RWPE1 (cell line): ENCODE measurements around the gene SLC1A2.

Source experiments
- CTCF ChIA-PET: fragments of 350-600 bp; sonication (Branson Sonifier 250); formaldehyde crosslinking; extraction: SDS; loops from one replicate; lab custom pipeline; 2021; lab: Yijun Ruan, JAX
- POLR2A ChIA-PET: fragments of 400-600 bp; formaldehyde crosslinking; extraction: SDS; loops from one replicate; lab custom pipeline; 2020; ENCODE audit warnings: antibody characterized with exemption; ENCODE audit not compliant: low non-redundant PET; lab: Yijun Ruan, JAX
- DNase-seq: peaks from one replicate; pipeline ENCODE4 v3.0.0; 2012; ENCODE audit warnings: low spot score
- H3K27ac ChIP-seq: fragments of 450-650 bp; 2 replicates; pipeline ENCODE4 v1.5.1; 2017
- CTCF ChIP-seq: fragments of 450-650 bp; conservative IDR thresholded peaks from 2 replicates; pipeline ENCODE4 v1.5.1; 2017; ENCODE audit warnings: low read depth, mild to moderate bottlenecking

SLC1A2 gene

GRCh38 chr11:35318977-35319925 lies 100.1 kb downstream of the SLC1A2 start:
- TF ChIP-seq CTCF, result no peak
- ChIA-PET CTCF (interaction anchor here (0.6 kb wide), 1 partner anchor 73 kb away, joined by 3 read pairs; no protein-coding TSS in a partner anchor), POLR2A (no interaction called here)
- no peak for DNase-seq
- no peak overlapping the region for H3K27ac ChIP-seq

GRCh38 chr11:35318309-35318708 lies 101.0 kb downstream of the SLC1A2 start:
- H3K27ac ChIP-seq, result no peak overlapping the region
- ChIA-PET CTCF (no interaction called here), POLR2A (no interaction called here)
- DNase-seq, result no peak
- no peak for TF ChIP-seq CTCF

GRCh38 chr11:35317253-35317652 lies 102.1 kb downstream of the SLC1A2 start:
- CTCF ChIA-PET, result interaction anchor here (1.3 kb wide), 1 partner anchor 13 kb away, joined by 5 read pairs; no protein-coding TSS in a partner anchor
- no peak for DNase-seq
- H3K27ac ChIP-seq, result no peak overlapping the region
- POLR2A ChIA-PET, result no interaction called here
- TF ChIP-seq CTCF, result no peak

GRCh38 chr11:35316161-35316560 lies 103.2 kb downstream of the SLC1A2 start:
- ChIA-PET POLR2A (no interaction called here), CTCF (interaction anchor here (0.7 kb wide), 1 partner anchor 853 kb away, joined by 3 read pairs; no protein-coding TSS in a partner anchor)
- TF ChIP-seq CTCF, result no peak
- no peak overlapping the region for H3K27ac ChIP-seq
- no peak for DNase-seq

- ChIA-PET CTCF (no interaction called here), POLR2A (no interaction called here)
- H3K27ac ChIP-seq, result no peak overlapping the region
Measured at GRCh38 chr11:35313760-35314153, 105.6 kb downstream of the SLC1A2 start.

More at GRCh38 chr11:35313760-35314153, 105.6 kb downstream of the SLC1A2 start:
- TF ChIP-seq CTCF, result no peak
- no peak for DNase-seq
